IMR-90 (cell line): ENCODE results near the gene ORAI3.

Experiments
- BHLHE40 ChIP-seq: fragments of 150-350 bp; IDR thresholded peaks from 2 replicates; pipeline ENCODE4 v1.6.1; 2016; ENCODE audit warnings: mild to moderate bottlenecking, low read depth, low read length
- CEBPB ChIP-seq: IDR thresholded peaks from 2 replicates; pipeline ENCODE4 v1.6.1; 2012; ENCODE audit warnings: low read depth, low read length, improper control_type of control experiment
- POLR2A ChIP-seq: IDR thresholded peaks from 2 replicates; pipeline ENCODE4 v1.6.1; 2012; ENCODE audit warnings: mild to moderate bottlenecking, low read depth, low read length
- RAD21 ChIP-seq: IDR thresholded peaks from 2 replicates; pipeline ENCODE4 v1.6.1; 2012; ENCODE audit warnings: low read length, improper control_type of control experiment
- TF ChIP-seq, protein P1 (sequence below): conservative IDR thresholded peaks from 2 replicates; pipeline ENCODE4 v1.5.1; 2012; ENCODE audit warnings: mild to moderate bottlenecking, low read depth, low read length, improper control_type of control experiment

DNA sequence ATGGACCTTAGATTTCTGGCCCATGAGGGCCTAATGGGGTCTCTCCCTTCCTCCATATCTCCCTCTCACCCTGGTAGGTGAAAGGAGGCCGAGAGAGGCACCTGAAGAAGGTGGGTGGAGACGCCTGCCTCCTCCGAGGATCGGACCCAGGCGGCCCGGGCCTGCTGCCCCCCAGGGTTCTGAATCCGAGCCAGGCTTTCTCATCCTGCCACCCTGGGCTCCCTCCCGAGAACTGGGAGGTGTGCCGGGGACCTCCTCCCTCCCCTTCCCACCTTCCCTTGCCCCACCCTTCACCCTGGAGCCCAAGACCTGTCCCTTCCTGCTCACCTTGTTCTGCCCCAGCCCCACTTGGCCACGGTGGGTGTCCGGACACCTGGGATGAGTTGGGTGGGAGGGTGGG lies 20.5 kb upstream of the ORAI3 start:
- TF ChIP-seq, protein P1, sequence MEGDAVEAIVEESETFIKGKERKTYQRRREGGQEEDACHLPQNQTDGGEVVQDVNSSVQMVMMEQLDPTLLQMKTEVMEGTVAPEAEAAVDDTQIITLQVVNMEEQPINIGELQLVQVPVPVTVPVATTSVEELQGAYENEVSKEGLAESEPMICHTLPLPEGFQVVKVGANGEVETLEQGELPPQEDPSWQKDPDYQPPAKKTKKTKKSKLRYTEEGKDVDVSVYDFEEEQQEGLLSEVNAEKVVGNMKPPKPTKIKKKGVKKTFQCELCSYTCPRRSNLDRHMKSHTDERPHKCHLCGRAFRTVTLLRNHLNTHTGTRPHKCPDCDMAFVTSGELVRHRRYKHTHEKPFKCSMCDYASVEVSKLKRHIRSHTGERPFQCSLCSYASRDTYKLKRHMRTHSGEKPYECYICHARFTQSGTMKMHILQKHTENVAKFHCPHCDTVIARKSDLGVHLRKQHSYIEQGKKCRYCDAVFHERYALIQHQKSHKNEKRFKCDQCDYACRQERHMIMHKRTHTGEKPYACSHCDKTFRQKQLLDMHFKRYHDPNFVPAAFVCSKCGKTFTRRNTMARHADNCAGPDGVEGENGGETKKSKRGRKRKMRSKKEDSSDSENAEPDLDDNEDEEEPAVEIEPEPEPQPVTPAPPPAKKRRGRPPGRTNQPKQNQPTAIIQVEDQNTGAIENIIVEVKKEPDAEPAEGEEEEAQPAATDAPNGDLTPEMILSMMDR: no peak
- TF ChIP-seq BHLHE40 (no peak), RAD21 (no peak), CEBPB (no peak), POLR2A (no peak)
